Left renal pelvis (tissue), 4 donors: ENCODE measurements around the gene SDHC. TPM values are rescaled to one million over a fixed set of nuclear protein-coding genes. Genes with fewer than 3 reads are reported as not detected.

ENCODE experiments used
- polyA plus RNA-seq, 4 donors: library from polyadenylated mRNA; unstranded; fragments of 120-200 nt; gene quantifications; one replicate each; pipeline ENCODE4 v1.2.1, GENCODE V29; 2013; ENCODE audit not compliant: insufficient read length in 4 of 4

SDHC gene
- polyA plus RNA-seq, 4 donors = 167 to 271 (median 244) TPM

Other genes starting within 250 kb of the SDHC start
- gene ARHGAP30, start 244.5 kb upstream of the SDHC start, polyA plus RNA-seq = 1 to 10 TPM; 2.2 to 3.8 (median 2.3) TPM
- 1 to 10 TPM in 3 of 4 donors, under 1 TPM in 1; 0.14 to 7.3 (median 3.8) TPM for gene NECTIN4, start 224.8 kb upstream of the SDHC start, polyA plus RNA-seq
- gene KLHDC9, start 216.0 kb upstream of the SDHC start, polyA plus RNA-seq = 10 to 100 TPM in 3 of 4 donors, 1 to 10 TPM in 1; 4.0 to 19.4 (median 17.3) TPM
- 10 to 100 TPM; 58.7 to 75.7 (median 73.8) TPM for gene PFDN2, start 196.3 kb upstream of the SDHC start, polyA plus RNA-seq
- gene NIT1, start 196.3 kb upstream of the SDHC start, polyA plus RNA-seq = 10 to 100 TPM; 29.1 to 59.8 (median 48.6) TPM
- gene DEDD, start 181.7 kb upstream of the SDHC start, polyA plus RNA-seq = 10 to 100 TPM; 41.6 to 55.5 (median 48.9) TPM
- 100 to 1,000 TPM; 136 to 169 (median 149) TPM for gene UFC1, start 160.4 kb upstream of the SDHC start, polyA plus RNA-seq
- gene USP21, start 154.9 kb upstream of the SDHC start, polyA plus RNA-seq = 10 to 100 TPM; 44.9 to 55.2 (median 47.2) TPM
- gene PPOX, start 148.0 kb upstream of the SDHC start, polyA plus RNA-seq = 10 to 100 TPM; 31.9 to 63.1 (median 38.8) TPM
- 10 to 100 TPM; 40.9 to 45.2 (median 42.3) TPM for gene B4GALT3, start 136.9 kb upstream of the SDHC start, polyA plus RNA-seq
- 1 to 10 TPM in 1 of 4 donors, under 1 TPM in 3; 0.60 to 6.1 (median 0.79) TPM for gene ADAMTS4, start 115.3 kb upstream of the SDHC start, polyA plus RNA-seq
- 100 to 1,000 TPM; 126 to 217 (median 189) TPM for gene NDUFS2, start 112.0 kb upstream of the SDHC start, polyA plus RNA-seq
- 10 to 100 TPM; 13.1 to 39.3 (median 17.1) TPM for gene FCER1G, start 99.1 kb upstream of the SDHC start, polyA plus RNA-seq
- gene APOA2, start 90.8 kb upstream of the SDHC start, polyA plus RNA-seq = 10 to 100 TPM in 1 of 4 donors, 1 to 10 TPM in 1, under 1 TPM in 1, not detected in 1; 0.73 to 87.7 (median 2.5) TPM
- 10 to 100 TPM in 3 of 4 donors, 1 to 10 TPM in 1; 9.9 to 15.4 (median 14.2) TPM for gene TOMM40L, start 88.3 kb upstream of the SDHC start, polyA plus RNA-seq
- 1 to 10 TPM; 1.9 to 3.5 (median 2.8) TPM for gene NR1I3, start 76.2 kb upstream of the SDHC start, polyA plus RNA-seq
- gene PCP4L1, start 55.6 kb upstream of the SDHC start, polyA plus RNA-seq = 1 to 10 TPM in 3 of 4 donors, under 1 TPM in 1; 0.59 to 1.9 (median 1.4) TPM
- 1 to 10 TPM; 4.5 to 8.7 (median 6.0) TPM for gene MPZ, start 4.4 kb upstream of the SDHC start, polyA plus RNA-seq
- gene CFAP126, start 53.5 kb downstream of the SDHC start, polyA plus RNA-seq = 10 to 100 TPM in 3 of 4 donors, 1 to 10 TPM in 1; 1.2 to 14.6 (median 11.7) TPM
- 10 to 100 TPM in 1 of 4 donors, 1 to 10 TPM in 3; 4.7 to 13.9 (median 6.3) TPM for gene FCGR2A, start 191.1 kb downstream of the SDHC start, polyA plus RNA-seq
- under 1 TPM; 0.30 to 0.82 (median 0.34) TPM for gene HSPA6, start 210.2 kb downstream of the SDHC start, polyA plus RNA-seq
- gene FCGR3A, start 235.4 kb downstream of the SDHC start, polyA plus RNA-seq = 1 to 10 TPM; 1.7 to 4.7 (median 1.9) TPM